Medulla oblongata (tissue), 1 donor: Measurements from ENCODE around the gene PMPCA.
A peak's percentile ranks its signal among the peaks of the same experiment; 100 is the strongest.

ENCODE experiments used
- DNase-seq: peaks from one replicate; pipeline ENCODE4 v3.0.0-alpha.2; 2015; ENCODE audit errors: extremely low spot score

The PMPCA gene

DNA sequence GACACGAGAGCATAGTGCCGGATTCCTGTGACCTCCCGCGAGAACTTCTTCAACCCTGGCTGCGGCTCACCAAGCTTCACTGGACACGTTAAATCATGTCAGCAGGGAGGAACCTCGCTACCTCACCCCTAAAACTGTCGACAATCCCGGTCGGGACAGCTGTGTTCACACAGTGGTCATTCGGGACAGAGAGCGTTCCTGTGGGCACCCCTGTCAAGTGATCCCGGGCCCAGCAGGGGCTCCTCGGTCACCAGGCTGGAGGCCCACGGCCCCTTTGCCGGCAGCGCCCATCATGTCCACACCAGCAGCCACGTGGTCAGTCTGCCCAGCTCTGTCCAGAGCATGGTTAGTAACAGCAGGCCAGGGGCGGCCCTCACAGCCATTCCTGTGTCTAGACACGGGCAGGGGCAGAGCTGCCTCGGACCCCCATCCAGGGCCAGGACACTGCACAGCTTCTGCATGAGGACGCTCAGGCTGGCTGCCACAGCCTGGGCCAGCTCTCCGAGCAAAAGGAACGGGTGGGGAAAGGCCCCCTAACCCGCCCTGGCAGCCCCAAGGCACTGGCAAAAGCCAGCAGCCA lies 25.7 kb downstream of the PMPCA start:
- no peak for DNase-seq

DNA sequence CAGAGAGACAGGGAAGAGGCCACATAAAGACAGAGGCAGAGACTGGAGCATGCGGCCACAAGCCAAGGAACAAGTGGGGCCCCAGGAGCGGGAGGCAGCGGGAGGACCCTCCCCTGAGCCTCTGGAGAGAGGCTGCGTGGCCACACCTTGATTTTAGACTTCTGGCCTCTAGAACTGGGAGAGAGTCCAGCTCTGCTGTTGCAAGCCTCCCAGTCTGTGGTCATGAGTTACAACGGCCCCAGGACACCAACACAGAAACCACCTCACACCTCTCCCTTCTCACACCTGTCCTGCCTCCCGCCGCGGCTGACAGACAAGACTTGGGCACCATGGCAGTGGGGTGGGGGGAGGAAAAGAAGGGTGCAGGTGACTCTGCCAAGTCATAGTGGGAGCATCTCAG lies 27.0 kb downstream of the PMPCA start:
- no peak for DNase-seq

DNA sequence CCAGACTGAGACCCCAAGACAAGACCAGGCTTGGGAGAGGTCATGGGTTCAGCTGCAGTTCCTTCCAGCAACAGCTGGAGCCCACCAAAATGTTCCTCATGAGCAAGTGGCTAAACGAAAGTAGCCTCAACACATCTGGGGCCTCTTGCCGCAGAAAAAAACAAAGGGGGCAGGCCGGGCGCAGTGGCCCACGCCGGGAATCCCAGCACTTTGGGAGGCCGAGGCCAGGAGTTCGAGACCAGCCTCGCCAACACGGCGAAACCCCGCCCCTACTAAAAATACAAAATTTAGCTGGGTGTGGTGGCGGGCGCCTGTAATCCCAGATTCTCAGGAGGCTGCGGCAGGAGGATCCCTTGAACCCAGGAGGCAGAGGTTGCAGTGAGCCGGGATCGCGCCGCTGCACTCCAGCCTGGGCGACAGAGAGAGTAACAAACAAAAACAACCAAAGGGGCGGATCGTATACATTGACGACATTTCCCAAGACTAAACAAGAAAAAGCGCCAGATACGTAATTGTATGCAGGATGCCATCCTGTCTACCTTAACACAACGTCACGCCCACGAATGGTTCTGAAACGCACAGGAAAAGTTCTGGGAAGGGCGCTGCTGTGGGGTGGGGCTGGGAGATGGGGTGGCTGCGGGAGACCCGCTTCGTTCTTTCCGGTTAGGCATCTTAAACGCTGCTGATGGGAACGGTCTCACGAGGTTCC lies 27.5 kb downstream of the PMPCA start:
- no peak for DNase-seq

DNA sequence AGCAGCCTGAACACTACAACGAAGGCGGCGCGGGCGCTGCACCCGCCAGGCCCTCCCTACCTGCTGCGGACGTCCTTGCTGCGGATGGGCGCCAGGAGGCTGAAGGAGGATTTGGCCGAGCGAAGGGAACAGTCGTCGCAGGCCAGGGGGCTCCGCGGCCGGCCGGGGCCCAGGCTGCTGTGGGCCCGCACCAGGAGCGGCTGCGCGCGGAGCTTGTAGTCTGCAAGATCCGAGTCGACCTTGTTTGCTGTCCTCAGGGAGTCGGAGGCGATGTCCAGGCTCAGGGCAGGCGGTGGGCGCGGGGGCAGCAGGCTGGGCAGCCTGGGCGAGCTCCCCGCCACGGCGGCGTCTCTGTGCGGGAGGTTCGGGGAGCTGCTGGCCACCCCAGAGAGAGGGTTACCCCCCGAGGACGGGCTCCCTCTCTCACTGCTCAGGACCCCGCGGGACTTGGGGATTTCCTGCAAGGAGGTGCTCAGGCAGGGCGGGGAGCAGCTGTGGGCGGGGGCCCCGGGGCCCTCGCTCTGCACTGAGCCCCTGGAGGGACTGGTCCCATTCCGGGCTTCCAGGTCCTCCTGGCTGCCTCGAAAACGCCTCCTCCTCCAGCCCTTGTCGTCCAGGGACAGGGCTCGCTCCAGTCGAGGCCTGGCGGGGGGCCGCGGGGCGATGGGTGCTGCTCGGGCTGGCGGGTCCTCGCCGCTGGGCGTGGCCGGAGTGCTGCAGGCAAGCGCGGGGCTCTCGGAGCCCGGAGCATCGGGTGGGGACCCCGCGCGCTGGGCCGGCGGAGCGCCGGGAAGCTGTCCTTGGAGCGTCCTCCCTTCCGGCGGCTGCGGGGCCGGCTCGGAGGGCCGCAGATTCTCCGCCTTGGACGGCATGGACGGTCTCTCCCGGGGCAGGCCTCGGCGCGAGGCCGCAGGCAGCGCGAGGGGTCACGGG lies 28.4 kb downstream of the PMPCA start:
- DNase-seq = no peak

DNA sequence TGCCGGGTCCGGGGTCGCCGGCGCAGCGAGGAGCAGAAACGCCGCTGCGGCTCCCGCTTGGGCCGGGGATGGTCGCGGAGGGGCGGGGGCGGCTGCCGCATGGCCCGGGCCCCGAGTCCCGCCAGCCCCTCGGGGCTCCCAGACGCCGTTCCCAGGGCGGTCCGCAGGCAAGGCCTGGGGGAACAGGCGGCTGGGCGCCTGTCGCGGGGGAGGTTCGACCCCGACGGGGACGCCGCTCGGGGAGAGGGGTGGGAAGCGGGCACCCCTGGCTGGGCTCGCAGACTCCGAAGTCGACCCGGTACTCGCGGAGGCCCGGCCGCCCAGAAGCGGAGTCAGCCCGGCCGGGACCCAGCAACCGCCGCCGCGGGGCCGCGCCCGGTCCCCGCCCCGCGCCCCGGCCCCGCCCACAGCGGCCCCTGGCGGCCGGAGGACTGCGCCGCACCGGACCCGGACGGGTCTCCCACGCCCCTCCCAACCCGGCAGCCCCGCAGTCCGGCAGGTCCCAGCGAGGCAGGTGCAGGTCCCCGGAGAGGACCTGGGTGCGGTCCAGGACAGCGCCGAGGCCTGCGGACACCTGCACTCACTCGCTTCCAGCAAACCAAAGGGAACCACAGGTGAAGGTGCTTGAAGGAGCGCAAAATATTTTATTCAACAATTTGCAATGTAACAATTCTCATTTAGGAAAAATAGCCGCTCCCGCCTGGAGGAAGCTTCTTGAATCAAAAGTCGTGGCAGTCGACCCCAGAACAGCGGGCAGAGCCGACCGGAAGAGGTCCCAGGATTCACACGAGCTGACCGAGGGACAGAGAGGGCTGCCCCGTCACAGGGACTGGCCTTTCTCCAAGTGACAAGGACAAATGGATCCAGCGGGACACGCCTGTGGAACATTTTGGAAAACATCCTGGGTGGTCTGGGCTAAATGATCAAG lies 29.3 kb downstream of the PMPCA start, which contains the start of gene INPP5E:
Gene INPP5E (minus strand): TSS at position 365 of the 928 bp plus-strand sequence. CDS start 426 bp downstream, outside the sequence.
- peak; percentile 45 for DNase-seq

DNA sequence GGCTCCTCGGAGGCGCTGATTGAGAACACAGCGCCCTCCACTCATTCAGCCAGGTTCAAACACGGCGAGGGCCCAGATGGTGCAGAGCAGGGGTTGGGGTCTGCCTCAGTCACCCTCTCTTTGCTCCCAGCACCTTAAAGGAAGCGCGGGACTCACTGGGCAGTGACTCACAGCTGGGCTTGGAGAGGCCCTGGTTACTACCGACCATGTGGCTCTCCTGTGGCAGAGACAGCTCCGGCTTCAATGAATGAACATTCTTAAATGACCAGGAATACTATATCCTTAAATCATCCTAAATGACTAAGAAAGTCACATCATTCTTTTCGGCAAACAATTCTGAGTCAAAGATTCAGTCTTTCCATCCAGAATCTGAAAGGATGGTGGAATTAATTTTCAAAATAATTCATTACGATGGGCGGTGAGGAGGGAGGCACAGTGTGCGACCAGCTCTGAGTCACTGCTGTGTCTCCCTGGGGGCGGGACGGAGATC lies 30.8 kb downstream of the PMPCA start:
- no peak for DNase-seq

DNA sequence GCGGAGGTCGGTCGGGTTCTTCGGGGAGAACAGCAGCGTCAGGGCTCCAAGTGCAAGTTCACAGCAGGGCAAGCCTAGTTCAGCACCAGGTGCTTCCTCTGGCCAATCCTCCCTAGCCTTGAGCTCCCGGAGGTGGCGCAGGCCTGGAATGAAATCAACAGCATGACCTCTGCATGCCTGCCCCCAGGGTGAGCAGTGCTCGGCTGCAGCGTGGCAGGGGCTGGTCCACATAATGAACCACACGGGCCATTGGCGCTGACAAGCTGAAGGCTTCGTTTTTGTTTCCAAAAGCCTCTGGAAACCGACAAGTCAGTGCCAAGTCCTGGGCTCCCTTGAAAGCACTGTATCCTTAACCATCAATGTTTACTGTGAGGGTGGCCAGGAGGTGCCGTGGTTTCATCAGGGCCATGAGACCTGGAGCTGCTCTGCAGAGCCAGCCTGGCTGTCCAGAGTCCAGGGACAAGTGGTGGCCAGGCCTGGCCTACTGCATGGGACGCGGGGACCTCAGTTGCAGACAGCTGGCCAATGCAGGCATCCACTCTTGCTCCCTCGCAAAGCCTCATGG lies 31.3 kb downstream of the PMPCA start:
- peak; percentile 46 for DNase-seq

DNA sequence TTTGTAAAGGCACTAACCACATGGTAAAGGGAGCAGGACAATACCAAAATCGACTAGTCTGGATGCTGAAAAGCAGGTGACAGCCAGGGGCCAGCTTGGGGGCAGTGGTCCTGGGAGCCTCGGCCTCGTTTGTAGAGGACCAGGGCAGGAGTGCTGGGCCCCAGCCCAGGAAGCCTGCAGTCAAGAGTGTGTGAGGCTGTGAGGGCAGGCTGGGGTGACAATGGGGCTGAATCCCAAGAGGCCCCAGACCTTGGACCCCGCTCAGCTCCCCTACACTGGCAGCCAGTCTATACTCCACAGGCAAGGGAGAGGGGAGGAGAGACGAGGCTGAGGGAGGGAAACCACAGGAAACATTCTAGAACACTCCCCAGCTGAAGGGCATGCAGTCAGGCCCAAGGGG lies 31.8 kb downstream of the PMPCA start:
- DNase-seq = no peak

DNA sequence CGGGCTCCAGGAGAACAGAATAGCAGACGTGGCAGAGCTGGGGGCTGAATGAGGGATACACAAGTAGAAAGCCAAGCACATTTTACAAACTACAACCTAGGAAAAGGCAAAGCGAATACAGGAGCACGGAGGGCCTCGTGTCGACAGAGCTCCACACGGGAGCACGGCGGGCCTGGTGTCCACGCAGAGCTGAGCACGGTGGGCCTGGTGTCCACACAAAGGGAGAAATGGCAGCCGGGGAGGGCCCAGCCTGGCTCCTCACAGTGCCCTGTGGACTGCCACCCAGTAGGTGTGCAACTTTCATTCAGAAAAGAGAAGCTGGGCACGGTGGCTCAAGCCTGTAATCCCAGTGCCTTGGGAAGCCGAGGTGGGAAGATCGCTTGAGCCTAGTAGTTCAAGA lies 32.6 kb downstream of the PMPCA start:
- no peak for DNase-seq

DNA sequence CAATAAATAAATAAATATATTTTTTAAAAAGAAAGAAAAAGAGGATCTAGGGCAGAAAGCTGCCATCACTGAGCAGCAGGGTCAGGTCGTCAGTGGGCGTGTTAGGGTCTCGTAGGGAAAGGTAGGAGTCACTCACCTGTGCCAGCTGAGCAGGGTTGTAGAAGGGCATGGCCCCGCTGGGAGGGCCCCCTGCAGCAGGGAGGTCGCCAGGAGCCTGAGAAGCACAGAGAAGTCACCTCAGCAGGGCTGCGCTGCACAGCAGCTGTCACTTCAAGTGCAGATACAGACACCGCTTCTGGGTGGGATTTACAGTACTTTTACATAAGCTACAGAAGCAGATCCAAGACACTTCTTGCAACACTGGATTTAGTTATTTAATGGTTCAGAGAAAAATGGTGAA lies 33.2 kb downstream of the PMPCA start:
- no peak for DNase-seq

DNA sequence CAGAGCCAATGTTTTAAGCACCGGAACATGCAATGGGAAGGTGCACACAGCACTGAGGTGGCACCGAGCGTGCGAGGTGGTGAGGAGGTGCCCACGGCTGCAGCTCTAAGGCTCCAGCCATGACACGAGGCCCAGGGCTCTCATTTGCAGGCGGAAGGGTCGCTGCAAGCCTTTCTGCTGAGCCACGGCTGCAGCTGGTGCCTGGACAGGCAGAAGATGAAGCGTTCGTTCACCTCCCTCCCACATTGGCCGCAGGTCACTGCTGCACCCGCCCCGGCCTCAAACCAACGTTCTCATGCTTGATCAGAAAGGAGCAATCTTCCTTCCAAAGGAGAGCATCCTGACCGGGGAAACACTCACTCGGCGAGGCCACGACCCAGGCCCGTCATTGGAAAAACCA lies 33.6 kb downstream of the PMPCA start:
- DNase-seq = no peak

DNA sequence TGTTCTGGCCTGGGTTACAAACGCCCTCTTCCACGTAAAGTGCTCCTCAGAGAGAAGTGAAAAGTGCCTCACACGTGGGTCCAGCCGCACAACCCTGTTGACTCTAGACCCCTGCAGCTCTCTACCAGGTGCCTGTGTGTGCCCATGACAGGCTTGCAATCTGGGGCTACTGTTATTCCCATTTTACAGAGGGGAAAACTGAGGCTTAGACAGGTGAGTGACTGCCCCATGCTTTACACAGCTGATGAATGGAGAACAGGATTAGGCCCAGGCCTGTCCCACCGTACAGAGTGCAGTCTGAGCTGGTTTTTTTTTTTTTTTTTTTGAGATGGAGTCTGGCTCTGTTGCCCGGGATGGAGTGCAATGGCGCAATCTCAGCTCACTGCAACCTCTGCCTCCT lies 35.3 kb downstream of the PMPCA start:
- DNase-seq = no peak

DNA sequence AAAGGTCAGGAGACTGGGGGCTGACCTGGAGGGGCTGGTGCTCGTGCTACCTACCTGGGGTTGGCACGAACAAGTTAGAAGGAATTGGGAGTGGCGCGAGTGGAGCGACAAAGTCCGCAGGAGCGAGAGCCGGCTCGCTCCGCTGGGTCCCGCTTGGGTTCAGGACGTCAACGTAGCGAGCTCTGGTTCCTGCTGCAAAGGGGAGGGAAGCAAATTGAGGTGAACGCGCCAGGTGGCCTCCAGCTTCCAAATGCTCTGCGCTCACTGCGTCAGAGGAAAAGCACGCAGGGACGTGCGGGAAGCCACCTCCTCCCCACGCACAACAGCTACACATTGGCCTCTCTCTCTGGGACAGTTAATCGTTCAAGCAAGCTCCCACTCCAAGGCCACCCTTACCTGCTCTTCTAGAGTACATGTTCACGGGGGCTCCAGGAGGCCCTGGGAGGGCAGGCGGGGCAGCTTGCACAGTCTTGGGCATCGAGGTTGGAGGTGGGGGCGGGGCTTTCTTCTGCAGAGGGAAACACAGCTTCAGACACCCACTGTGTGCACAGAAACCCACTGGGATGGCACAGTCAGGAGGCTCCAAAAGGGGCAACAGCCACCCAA lies 36.8 kb downstream of the PMPCA start:
- no peak for DNase-seq

DNA sequence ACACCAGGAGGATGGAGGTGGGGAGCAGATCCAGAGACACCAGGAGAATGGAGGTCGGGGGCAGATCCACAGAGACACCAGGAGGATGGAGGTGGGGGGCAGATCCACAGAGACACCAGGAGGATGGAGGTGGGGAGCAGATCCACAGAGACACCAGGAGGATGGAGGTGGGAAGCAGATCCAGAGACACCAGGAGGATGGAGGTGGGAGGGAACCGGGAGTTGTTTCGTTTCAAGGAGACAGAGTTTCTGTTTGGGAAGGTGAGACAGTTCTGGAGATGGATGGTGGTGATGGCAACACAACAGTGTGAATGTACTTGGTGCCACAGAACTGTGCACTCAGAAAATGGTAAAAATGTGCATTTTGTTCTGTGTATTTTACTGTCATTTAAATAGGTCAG lies 38.2 kb downstream of the PMPCA start:
- no peak for DNase-seq

DNA sequence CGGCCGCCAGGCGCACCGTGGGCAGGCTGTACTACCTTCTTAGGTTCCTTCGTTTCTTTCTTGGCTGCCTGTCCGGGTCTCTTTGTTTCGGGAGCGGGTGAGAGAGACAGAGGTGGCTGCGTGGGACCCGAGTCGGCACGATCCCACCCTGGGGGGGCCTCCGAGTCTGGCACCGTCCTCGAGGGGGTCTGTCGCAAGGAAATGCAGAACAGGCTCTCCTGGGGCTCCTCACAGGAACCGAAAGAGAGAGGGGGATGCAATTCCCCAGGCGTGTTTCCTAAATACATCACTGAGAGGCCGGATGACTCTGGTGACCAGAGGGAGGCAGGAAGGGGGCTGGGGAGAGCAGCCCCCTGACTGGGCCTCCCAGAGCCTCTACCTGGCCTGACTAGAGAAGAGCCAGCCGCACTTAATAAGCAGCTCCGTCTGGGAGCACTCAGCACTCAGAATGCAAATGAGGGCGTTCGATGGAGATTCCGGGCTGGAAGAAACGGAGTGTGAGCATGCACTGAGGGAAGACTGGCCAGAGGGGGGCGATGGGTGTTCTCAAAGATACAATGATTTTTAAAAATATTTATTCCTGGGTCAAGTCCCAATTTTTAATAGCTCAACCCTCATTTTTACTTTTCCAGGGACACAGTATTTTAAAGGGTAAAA lies 40.9 kb downstream of the PMPCA start:
- DNase-seq = no peak

DNA sequence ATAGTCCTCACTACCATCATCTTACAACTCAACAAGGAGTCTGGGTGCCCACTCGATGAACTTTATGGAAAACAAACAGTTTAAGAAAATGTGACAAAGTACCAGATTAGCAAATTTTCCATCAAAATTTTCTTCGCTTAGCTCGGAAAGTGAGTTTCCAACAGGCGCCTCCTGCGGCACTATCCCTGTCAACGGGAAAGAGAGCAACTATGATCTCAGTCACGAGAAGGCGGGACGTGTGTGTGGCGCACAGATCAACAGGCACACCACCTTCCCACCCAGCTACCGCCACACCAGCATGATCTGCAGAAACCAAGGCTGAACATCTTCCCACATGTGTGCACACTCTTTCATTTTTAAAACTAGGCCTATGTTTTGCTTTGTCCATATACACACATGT lies 42.9 kb downstream of the PMPCA start:
- no peak for DNase-seq

DNA sequence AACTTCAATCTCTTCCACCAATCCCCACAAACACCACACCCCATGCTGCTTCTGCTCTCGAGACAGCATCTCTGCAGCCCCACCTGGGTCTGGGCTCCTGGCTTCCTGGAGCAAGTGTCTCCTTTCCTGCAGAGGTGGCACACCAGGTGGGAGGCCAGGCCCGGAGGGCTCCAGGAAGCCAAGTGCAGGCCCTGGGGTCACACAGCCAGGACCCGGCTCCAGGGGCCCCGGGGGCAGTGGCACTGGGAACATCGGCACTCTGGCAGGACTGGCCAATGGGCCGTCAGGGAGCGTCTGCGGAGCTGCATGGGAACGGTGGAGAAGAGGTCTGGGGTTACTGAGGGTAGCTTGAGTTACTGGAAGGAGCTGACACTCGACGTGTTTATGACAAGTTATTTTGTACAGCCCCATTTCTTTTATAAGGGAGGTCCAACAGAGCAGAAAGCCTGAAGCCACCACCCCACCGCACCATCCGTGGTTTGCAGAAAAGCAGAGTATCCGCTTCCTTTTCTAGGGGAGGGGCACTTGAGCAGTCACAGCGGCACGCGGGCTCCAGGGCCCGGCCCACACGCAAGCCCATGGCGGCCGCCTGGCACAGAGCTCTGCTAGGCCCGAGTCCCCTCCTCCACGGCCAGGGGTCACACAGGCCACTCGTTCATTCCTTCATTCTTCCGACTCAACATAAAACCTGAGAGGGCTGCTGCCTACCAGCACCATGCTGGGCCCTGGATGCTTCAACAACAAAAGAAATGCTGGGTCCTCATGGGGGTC lies 43.8 kb downstream of the PMPCA start:
- DNase-seq = no peak

DNA sequence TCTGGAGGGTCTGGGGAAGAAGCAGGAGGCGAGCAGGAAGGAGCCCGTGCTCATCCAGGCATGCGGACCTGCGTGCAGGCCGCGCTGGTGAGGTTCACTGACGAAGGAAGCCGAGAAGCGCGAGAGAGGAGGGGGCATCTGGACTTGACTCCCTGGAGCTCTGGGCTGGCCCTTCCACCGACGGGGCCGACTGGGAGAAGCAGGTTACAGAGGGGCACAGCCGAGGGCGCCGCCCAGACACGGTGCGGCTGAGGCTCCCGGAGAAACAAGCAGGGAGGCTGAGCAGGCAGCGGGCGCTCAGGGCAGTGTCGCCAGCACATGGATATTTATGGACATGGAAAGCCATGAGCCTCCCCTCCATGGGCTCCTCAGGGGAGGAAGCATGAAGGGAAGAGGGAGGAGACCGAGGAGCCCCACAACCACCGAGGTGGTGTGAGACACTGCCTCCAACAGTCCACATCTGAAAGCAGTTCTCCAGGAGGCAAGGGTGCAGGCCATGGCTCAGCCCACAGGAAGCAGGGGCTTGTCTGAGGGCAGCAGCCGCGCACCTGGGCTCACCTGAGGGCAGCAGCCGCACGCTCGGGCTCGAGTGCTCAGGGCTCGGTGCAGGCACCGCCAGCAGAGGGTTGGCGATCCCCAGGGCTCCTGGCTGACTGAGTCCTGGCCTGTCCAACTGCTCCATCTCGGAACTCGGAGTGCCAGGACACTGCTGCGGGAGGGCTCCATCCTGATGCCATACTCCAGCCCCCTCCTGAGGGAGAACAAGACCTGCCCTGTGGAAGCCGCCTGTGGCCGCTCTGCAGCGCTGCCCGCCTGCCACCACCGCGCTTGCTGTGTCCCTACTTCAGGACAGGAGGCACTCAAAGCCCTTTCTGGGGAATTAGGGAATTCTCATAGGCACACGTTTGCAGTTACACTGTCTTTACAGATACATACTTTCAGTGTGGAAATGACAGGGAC lies 44.9 kb downstream of the PMPCA start:
- DNase-seq = no peak
